ENCODE results near the gene BACH1.
"Not testable (repeated sequence)": the region's sequence is repeated elsewhere in the genome, so short reads cannot be mapped to it uniquely, and the experiment has no call there.

The BACH1 gene

DNA sequence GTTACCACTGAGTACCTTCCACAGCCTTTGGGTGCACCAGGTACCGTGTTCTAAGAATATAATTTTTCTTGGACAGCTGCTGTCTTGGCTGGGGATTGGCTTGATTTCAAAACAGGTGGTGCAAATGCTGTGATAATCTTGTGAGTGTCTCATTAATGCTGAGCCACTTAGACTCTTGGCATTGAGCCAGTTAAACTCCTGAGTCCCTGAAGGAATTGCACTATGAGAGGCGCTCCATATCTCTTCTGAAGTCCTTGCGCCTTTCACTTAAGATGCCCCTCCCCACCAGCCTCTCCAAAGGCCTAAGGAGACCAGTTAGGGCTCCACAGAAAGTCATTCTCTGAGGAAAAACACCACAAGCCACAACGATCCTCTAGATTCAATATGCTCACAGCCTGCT is 51.0 kb downstream of the BACH1 start:
- DNase-seq = no peak

DNA sequence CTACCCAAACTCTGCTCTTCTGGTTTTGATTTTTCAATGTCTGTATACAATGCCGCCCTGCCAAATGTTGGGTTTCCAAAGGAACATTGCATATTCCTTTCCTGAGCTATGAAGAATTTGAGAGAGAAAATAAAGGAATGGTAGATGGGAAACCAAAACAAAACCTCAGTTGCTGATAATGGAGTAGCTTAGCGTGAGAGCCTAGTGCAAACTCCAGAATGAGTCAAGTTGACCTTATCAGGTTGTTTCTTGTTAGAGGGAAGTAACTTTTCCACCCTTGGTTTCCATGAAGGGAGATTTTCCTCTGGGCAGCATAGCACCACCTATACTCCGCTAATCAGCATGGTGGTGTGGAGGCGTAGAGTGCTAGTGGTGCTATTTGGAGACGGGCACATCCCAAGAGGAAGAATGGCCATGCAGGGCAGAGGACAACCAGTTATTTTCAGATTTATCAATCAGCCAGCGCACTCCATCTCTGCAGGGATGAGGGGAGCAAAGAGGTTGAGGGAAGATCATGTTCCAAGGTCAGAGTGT is 51.6 kb downstream of the BACH1 start:
- no peak for DNase-seq

DNA sequence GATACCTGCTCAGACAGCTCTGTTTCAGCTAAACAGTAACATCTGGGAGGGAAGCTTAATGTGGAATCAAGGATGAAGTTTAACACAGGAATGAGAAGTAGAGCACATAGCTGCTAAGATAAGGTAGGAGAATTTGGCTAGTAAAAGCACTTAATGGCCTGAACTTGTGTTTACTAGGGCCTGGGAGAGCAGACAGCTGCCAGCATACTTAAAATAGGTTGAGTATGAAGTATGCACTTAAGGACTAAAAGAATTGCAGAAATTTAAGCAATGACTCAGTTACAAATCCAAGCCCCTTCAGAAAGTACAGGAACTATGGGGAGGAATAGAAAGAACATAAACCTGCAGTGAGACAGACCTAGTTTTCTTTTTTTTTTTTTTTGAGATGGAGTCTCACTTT is 53.0 kb downstream of the BACH1 start:
- DNase-seq = no peak

DNA sequence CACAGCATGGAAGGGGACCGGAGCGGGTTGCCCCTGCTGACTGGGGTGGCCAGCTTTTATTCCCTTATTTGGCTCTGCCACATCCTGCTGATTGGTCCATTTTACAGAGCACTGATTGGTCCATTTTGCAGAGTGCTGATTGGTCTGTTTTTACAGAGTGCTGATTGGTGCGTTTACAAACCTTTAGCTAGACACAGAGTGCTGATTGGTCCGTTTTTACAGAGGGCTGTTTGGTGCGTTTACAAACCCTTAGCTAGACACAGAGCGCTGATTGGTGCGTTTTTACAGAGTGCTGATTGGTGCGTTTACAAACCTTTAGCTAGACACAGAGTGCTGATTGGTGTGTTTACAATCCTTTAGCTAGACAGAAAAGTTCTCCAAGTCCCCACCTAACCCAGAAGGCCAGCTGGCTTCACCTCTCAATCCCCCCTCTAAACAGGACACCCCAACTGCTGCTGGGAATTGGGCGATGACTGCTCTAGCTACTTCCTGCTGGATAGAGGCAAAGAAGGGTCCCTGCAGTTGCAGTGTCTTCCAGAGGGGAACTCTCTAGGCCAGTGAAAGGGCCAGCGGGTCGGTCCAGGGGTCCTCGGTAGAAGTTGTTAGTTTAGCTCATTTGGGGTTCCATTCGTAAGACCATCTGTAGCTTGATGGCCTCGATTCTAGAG is 56.5 kb downstream of the BACH1 start:
- DNase-seq = not testable (repeated sequence)

DNA sequence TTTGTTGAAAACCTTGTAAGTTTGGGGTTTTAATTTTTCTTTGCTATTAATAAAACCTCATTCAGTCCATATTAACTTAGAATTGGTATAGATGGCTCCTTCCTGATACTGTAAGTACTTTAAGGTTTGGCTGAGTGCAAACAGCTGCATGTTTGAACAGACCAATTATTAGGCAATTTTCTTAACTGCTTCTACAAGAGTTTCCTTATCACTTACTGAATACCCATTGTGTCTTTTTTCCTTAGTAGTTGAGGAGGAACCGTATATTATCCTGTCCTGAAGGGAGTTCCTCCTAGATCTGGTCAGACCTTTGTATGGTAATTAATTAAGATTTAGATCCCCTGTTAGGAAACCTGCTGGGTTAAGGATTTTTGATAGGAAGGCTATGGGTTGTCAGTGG is 57.6 kb downstream of the BACH1 start:
- not testable (repeated sequence) for DNase-seq

DNA sequence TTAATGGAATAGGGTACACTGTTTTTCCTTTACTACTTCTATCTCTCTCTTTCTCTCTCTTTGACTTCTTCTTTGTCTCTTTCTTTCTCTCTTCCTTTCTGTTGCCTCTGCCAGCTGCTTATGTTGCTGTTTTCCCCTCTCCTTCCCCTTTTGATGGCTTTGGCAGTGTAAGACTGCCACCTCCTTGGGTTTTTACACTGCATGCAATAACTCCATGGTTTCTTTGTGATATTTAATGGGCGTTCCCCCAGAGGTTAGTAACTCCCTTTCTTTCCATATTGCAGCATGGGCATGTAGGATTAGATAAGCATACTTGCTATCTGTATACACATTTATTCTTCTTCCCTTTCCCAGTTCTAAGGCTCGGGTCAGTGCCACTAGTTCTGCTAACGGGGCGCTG is 58.1 kb downstream of the BACH1 start:
- DNase-seq = not testable (repeated sequence)

DNA sequence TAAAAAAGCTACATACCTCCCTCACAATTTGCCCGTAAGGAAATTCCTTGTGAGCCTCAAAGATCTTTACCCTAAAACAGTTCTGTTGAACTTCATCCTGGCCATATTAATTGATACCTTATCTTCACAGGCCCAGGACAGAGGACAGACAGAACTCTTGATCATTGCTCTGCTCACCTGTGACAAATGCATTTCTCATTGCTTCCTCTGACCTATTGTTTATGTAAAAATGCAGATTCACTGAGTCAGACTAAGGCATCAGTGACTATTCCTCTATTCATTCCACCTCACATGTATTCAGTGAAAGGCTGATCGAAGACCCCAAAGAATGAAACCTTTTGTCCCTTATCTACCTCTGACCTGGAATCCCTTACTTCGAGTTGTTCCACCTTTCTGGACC is 61.0 kb downstream of the BACH1 start:
- DNase-seq = no peak

DNA sequence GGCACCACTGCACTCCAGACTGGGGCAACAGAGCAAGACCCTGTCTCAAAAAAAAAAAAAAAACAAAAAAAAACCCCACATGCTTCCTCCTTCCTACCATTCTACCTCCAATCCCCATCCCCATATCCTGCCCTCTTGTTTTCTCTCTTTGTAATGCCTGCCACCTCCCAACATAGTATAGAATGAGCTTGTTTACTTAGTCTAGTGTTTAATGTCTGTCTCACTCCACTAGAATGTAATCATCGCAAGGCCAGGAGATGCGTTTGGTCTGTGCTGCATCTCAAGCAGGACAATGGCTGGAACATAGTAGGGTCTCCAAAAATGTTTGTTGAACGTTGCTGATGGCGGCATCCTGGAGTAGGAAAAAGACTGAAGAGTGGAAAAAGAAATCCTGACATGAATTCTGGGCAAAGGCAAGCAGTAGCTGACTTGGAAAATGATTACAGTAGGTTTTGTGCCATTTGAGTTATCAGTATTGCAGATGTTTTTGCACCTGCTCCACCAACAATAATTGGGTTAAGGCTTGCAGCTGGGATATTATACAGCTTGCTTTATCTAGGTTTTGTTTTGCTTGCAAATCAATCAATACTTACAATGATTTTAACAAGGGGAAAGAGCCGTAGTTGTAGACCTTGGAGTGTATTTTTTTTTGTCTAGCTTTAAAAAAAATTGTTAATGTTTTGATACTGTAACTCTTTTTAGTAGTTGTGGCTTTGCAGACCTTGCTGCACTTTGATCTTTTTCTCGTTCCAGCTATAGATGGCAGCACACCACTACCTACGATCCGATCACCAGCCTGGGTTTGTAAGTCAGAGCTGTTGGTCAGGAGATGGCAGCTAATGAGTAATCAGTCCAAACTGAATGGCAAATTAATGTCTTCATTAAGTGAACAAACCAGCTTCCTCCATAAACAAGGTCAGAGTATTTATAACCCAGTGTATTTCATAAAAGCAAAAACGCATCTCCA is 62.4 kb downstream of the BACH1 start:
- DNase-seq = no peak

DNA sequence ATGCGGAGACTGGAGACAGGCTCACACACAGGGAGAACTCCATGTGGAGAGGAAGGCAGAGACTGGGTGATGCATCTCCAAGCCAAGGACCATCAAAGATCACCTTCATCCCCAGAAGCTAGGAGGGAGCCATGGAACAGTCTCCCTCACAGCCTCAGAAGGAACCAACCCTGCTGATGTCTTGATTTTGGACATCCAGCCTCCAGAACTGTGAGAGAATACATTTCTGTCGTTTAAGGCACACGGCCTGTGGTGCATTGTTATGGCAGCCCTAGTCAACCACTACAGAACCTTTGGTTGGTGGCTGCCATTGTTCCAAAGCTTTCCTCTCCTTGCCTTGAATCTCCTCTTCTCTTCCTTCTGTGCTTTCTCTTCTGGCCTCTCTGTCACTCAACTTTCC is 64.0 kb downstream of the BACH1 start:
- DNase-seq = no peak

DNA sequence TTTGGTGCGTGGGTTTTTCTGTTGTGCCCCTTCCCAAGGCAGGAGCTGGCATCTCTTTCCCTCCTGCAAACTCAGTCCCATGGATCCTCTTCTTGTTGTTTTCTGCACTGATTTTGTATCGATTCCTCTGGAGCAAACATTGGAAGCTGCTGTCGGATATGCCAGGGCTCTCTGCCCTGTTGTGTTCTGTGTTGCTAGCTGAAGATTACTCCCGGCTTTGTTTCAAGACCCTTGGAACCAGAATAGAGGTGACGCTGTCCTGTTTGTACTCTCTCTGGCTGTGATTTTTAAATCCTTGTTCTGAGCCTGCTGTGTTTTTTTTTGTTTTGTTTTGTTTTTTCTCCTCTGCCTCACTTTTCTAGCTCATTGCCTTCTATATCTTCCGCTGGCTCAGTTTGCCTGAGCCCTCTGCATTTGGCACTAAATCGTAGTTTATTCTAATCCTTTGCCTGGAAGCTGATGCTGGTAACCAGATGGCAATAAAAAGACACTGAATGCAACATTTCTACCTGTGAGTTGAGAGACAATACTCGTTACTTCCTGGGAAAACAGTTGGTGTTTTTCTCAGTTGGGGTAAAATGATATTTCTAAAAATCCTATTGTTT is 67.0 kb downstream of the BACH1 start:
- DNase-seq = no peak

DNA sequence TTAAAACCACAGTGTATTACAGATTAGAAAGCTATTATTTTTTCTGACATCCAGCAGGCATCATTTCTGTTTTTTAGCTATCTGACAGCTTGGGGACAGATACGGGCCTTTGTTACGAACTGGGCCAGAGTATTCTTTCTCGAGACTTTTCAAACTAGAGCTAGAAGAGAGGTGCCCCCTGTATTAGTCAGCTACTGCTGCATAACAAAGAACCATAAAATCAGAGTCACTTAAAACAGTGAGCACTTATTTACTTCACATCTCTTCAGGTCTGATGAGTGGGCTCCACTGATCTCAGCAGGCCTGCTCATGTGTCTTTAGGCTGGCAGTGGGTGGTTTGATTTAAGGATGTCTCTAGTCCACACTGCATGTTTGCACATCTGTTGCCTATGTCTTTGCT is 67.8 kb downstream of the BACH1 start:
- no peak for DNase-seq

DNA sequence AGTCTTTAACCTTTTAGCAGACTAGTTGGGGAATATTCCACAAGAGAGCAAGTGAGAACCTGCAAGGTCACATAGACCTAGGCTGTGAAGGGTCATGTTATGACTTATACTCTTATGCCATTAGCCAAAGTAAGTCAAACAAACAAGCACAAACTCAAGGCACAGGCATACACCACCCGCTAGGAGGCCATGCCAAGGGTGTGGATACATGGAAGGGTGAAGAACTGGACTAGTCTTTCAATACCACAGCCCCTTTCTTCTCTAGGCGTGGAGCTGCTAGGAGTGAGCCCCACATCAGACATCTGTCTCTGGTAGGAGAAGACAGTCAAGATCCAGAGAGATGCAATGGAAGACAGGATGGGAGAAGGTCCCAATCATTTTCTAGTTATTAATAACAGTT is 68.6 kb downstream of the BACH1 start:
- DNase-seq = no peak

DNA sequence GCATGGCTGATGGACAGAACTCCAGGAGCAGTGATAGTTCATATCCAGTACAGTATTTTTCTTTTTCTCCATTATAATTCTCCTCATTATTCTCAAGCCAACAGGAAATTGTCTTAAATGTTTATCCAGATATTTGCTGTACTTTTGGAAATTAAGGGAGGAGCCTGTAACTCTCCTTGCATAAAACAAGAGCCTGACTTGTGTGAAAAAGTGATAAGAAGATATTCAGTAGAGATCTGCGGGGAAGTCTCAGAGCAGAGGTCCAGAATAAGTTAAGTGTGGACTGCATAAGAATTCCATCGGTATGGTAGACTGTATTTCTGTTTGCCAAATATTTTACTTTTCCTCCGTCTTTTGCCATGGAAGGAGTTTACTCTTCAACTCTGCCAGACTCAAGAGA is 70.2 kb downstream of the BACH1 start:
- no peak for DNase-seq

DNA sequence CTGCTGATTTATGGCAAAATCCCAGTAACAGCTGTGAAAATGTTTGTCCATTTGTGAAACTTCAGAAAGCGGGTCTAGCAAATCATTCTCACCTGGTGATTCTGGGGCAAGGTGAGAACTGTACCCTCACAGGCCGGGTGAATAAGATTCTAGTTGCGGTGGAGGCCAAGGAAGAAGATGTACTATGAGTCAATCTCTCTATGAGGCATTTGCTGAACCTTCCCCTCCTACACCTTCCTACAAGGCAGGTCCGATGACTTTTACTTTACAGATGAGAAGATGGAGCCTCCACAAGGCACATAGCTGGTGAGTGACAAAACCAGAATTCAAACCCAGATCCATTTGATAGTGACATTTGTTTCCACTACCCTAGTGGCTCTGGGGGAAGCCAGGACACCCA is 72.7 kb downstream of the BACH1 start:
- DNase-seq = no peak

DNA sequence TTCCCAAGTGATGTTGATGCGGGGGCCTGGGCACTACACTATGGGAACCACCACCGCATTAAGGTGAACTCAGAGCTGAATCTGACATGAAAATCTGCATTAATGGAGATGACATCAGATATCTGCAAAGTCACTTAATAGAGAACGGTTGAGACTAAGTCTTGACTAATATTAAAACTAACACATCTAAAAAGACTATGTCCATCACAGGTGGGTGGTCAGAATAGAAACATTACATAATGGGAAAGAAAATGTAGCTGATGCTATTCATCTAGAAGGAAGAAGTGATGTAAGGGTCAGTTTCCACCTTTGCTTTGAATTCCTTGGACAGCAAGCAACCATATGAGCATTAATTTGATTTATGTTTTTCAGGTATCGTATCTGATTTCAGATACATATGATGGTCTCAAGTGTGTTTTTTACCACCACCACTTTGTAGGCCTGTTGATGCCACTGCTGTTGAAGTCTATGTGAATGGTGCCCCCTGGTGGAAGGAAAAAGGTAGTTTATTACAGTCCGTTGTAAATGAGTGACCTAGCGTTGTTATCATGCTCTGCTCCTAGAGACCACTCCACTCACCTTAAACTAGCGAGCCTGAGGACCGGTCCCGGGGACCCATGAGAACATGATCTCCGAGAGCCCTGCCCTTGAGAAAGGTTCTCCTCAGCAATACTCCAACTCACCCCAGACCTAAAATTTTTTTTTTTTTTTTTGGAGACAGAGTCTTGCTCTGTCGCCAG is 73.5 kb downstream of the BACH1 start:
- DNase-seq = peak; percentile 18 to 29

DNA sequence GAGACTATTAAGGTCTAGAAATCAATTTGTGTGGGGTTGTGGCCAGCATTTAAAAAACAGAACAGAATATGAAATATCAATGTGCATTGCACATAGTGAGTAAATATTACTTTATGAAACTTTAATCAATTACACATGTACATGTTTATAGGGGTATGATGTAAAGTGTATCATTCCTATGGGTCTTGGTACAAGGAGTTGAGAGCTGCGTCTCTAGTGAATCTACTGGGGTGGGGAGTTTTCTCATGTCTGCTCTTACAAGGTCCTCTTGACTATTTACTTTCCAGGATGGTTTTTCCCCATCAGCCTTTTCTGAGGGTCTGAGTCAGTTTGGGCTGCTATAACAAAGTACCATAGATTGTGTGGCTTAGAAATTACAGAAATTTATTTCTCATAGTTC is 75.8 kb downstream of the BACH1 start:
- no peak for DNase-seq

DNA sequence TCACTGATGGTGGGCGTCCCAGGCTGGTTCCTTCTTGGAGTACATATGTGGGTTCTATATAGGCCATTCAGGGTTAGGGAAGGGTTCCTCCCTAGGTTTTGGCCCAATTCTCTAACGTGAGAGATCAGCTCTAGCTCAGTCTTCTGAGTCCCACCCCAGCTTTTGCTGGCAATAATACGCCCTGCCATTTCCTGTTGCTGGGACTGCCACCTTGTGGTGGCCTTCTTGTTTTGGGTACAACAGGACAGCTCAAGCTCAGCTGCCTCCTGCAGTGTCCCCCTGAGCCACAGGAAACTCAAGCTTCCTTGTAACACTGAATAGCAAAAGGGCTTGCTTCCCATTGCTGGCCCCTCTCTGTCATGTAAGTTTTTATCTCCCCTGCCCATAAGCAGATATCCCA is 77.8 kb downstream of the BACH1 start:
- DNase-seq = peak; percentile 34

DNA sequence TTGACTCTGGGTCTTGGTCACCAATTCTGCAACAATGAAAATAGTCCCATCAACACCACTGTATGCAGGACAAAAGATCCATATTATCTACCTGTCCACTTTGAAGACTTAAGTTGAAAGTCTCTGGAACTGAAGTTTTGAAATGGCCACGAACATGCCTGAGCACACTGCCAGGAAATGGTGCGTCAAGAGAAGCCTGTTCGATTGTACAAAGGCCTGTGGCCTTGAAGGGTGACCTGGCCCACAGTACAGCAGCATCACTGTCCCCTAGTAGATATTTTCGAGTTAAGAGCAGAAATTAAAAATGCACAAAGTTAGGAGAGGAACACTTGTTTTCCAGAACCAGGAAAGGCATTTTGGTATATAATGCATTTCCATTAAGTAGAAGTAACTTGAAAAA is 78.5 kb downstream of the BACH1 start:
- DNase-seq = no peak

DNA sequence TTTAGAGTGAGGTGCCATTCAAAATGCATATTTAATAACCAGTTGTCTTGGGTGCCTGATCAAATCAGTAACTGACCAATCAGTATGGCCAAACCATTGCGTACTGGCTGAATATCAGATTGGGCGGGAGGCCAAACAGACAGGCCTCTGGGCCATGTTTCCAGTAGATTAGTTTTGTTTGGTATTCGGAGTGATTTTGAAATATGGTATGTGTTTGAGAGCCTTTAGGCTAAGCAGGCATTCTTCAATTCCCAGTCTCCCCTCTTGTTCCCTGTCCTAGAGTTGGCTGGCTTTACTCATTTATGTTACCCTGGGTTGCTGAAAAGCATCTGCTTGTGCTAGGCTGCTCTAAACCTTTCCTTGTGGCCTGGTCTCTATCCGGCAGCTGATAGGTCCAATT is 80.1 kb downstream of the BACH1 start:
- DNase-seq = no peak

DNA sequence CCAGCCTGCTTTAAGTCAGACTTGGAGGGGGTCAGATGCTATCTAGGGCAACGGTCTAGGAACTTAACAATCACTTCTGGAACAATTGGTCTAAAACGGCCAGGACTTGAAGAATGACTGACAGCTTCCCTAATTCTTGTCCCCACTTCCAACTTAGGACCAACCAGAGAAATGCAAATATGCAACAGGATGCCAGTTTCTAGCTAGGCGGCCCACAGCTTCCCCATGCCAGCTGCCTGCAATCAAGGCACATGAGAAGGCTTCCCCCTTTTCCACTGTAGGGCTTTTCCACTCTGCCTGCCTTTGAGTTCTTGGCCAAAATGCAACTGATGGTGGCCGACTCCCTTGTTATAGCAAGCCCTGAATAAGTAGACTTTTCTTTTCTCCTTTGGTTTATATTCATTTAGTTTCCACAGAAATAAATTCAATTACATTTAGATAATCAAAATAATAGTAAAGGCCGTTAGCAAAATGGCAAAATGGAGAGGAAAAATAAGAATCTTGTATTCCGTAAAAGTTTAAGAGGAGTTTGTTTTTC is 80.9 kb downstream of the BACH1 start:
- no peak for DNase-seq

DNA sequence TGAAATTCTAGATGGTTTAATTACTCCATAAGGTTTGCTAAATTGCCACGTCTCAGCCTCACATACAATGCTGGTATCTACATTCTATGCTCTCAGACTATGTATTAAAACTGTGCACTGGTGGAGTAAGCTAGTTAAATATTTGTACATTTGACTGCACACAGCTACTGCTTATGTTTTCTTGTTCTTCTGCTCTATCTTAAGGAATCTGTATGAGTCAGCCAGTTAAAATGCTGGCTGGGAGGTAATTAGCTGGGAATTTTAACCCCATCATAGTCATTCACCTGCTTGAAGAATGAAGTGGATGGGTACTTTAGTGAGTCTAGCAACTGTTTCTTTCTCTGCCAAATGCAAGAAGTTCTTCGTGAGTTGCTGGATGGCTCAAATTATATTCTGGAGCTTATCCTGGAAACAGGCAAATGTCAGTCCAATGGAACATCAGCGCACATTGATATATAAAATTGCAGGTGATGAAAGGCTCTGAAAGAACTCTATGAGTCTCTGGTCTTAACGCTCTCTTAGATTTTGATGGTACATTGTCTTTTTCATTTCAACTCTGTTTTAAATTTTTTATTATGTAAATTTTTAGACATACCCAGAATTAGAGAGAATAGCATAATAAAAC is 83.4 kb downstream of the BACH1 start:
- no peak for DNase-seq

DNA sequence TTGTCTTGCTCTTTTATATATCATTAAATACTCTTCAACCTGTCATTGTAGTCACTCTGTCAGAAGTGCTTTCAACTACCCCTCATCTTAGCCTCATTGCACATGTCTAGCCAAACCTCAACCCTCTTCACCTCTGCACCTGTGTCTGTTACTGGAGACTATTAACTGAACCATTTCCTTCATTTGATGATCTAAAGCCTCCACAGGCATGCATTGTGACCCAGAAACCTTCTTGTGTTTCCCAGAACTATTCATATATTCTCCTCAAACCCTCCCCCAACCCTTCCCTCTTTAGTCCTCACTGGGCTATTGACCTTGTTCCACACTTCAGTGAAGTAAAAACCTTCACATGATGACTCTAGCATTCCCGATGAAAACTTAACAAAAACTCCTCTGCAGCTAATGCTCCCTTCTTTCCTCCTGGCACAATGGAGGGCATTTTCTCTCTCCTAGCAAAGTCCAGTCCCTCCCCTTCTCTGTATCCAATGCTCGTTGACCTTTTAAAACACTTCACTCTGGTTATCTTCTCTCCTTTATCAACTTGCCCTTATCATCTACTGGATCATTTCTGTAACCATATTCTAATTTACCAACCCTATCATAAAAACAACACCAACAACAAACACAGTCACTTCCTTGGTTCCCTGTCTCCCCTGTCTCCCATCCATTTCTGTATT is 86.1 kb downstream of the BACH1 start:
- DNase-seq = no peak
